Sciatic nerve (tissue), 2 donors: Measurements from ENCODE around the gene TMEM87B. TPM values are rescaled to one million over a fixed set of nuclear protein-coding genes. Genes with fewer than 3 reads are reported as not detected.
"Not testable (repeated sequence)": the region's sequence is repeated elsewhere in the genome, so short reads cannot be mapped to it uniquely, and the experiment has no call there.

Experiments used
- ATAC-seq: fragments of 200-7000 bp; cut with Tn5 transposase; one replicate; pipeline ENCODE4 v1.9.1; 2020; ENCODE audit warnings: mild to moderate bottlenecking, moderate library complexity
- DNase-seq: peaks from one replicate; pipeline ENCODE4 v3.0.0-alpha.2; 2020; ENCODE audit warnings: low spot score
- intact Hi-C: fragments of 100-400 bp; cut with DNase I; formaldehyde crosslinking; loops from one replicate; pipeline ENCODE4 v1.14.2; 2022
- total RNA-seq: library from RNA; stranded (reverse); fragmentation: NEBNext Ultra II Directional; extraction: Animal tissue kit (Norgen Biotek cat#: 25700); gene quantifications from one replicate; pipeline ENCODE4 v1.2.1, GENCODE V29; 2021
- donor health status: DM: no; HTN: no; CAD: no.
- donor health status: DM: no; HTN: no; CAD: no.

The TMEM87B gene
- total RNA-seq, 1 donor from 2014 or later, result 21.4 TPM

GRCh38 chr2:112056626-112056987 is 1.5 kb downstream of the TMEM87B start:
- ATAC-seq (no peak), DNase-seq (no peak)
- intact Hi-C loops, result no loop called here

- intact Hi-C loops, result no loop called here
- ATAC-seq (no peak), DNase-seq (no peak)
Observed at GRCh38 chr2:112059671-112060070, 4.6 kb downstream of the TMEM87B start.

- intact Hi-C loops, result no loop called here
- DNase-seq, result no peak
- ATAC-seq, result no peak
Observed at GRCh38 chr2:112061299-112061698, 6.2 kb downstream of the TMEM87B start.

- intact Hi-C loops, result no loop called here
- DNase-seq (no peak), ATAC-seq (no peak)
Observed at GRCh38 chr2:112061840-112062239, 6.8 kb downstream of the TMEM87B start.

- intact Hi-C loops, result no loop called here
- ATAC-seq (no peak), DNase-seq (no peak)
Observed at GRCh38 chr2:112062894-112063293, 7.8 kb downstream of the TMEM87B start.

- ATAC-seq (no peak), DNase-seq (no peak)
- intact Hi-C loops, result no loop called here
Observed at GRCh38 chr2:112065486-112065885, 10.4 kb downstream of the TMEM87B start.

- intact Hi-C loops, result no loop called here
- DNase-seq (no peak), ATAC-seq (no peak)
Observed at GRCh38 chr2:112065966-112066365, 10.9 kb downstream of the TMEM87B start.

GRCh38 chr2:112069794-112070193 is 14.7 kb downstream of the TMEM87B start:
- DNase-seq, ATAC-seq, intact Hi-C loops: not testable (repeated sequence)

GRCh38 chr2:112073875-112074274 is 18.8 kb downstream of the TMEM87B start:
- intact Hi-C loops, result no loop called here
- no peak for DNase-seq
- ATAC-seq, result no peak

GRCh38 chr2:112074506-112074905 is 19.4 kb downstream of the TMEM87B start:
- DNase-seq, result no peak
- intact Hi-C loops, result no loop called here
- no peak for ATAC-seq

- intact Hi-C loops, result no loop called here
- no peak for DNase-seq
- no peak for ATAC-seq
Observed at GRCh38 chr2:112075490-112076260, 20.6 kb downstream of the TMEM87B start.

GRCh38 chr2:112077814-112078213 is 22.7 kb downstream of the TMEM87B start:
- intact Hi-C loops, result no loop called here
- no peak for DNase-seq
- no peak for ATAC-seq

- no peak for ATAC-seq
- intact Hi-C loops, result no loop called here
- DNase-seq, result no peak
Observed at GRCh38 chr2:112081262-112081661, 26.2 kb downstream of the TMEM87B start.

- intact Hi-C loops, result no loop called here
- no peak for DNase-seq
- ATAC-seq, result no peak
Observed at GRCh38 chr2:112084689-112085374, 29.8 kb downstream of the TMEM87B start.

- intact Hi-C loops, result no loop called here
- ATAC-seq, result no peak
Observed at GRCh38 chr2:112085375-112085730, 30.3 kb downstream of the TMEM87B start.

GRCh38 chr2:112085916-112086669 is 31.0 kb downstream of the TMEM87B start:
- DNase-seq (no peak), ATAC-seq (peak; percentile 45)
- intact Hi-C loops, result no loop called here

More at GRCh38 chr2:112085375-112085730, 30.3 kb downstream of the TMEM87B start:
- no peak for DNase-seq

GRCh38 chr2:112087346-112088020 is 32.4 kb downstream of the TMEM87B start:
- DNase-seq (no peak), ATAC-seq (no peak)
- intact Hi-C loops, result no loop called here

- intact Hi-C loops, result no loop called here
- ATAC-seq (no peak), DNase-seq (no peak)
Observed at GRCh38 chr2:112089375-112089774, 34.3 kb downstream of the TMEM87B start.

- no peak for ATAC-seq
- intact Hi-C loops, result no loop called here
- DNase-seq, result no peak
Observed at GRCh38 chr2:112092286-112093041, 37.4 kb downstream of the TMEM87B start.
